ENCODE results near the gene CNTNAP5. TPM values are rescaled to one million over a fixed set of nuclear protein-coding genes. Genes with fewer than 3 reads are reported as not detected.

The CNTNAP5 gene
- total and polyA plus RNA-seq, 2 of the 4 experiments (the other 2 are of a cell fraction) = not detected

- Histone ChIP-seq H4K91ac (ENCODE audit: insufficient read depth, low read depth, low read length) (no peak overlapping the region), H3K4me3 (ENCODE audit: insufficient read depth, low read depth, low read length) (no peak overlapping the region), H2BK5ac (ENCODE audit: low read depth, low read length, poor library complexity, severe bottlenecking) (no peak overlapping the region), H4K8ac (ENCODE audit: low read depth in 2 of 2, low read length in 2 of 2) (no peak overlapping the region), H3K4me1 (ENCODE audit: control insufficient read depth, insufficient read depth, low read length) (no peaks in the 10 kb centered on the region), H3K23ac (ENCODE audit: low read depth, low read length) (no peak overlapping the region), H3K27ac (ENCODE audit: insufficient read depth, low read length) (no peak overlapping the region), H3K14ac (replicated peaks; ENCODE audit: low read depth, low read length) (no peak overlapping the region), H3K56ac (ENCODE audit: extremely low read depth, insufficient read depth, low read length) (no peak overlapping the region), H3K79me1 (ENCODE audit: low read depth in 1 of 2, low read length in 2 of 2) (no peaks in the 10 kb centered on the region), H2BK20ac (ENCODE audit: low read depth, low read length) (no peak overlapping the region), H2AFZ (replicated peaks; ENCODE audit: low read length, poor library complexity) (no peak overlapping the region), H3K36me3 (ENCODE audit: control insufficient read depth, insufficient read depth, low read length) (no peaks in the 10 kb centered on the region), H3K18ac (ENCODE audit: low read depth, low read length) (no peak overlapping the region), H3K4me2 (ENCODE audit: low read depth, low read length) (no peak overlapping the region), H2AK5ac (ENCODE audit: low read depth, low read length) (no peak overlapping the region), H3K27me3 (ENCODE audit: control insufficient read depth, insufficient read depth, low read length) (no peaks in the 10 kb centered on the region), H2AK9ac (replicated peaks; ENCODE audit: low read depth, low read length, poor library complexity) (no peak overlapping the region), H2BK15ac (ENCODE audit: low read depth, low read length) (no peak overlapping the region), H4K5ac (ENCODE audit: low read depth, low read length) (no peak overlapping the region), H2BK120ac (ENCODE audit: low read depth, low read length) (no peak overlapping the region), H3K9ac (ENCODE audit: low read depth, low read length) (no peak overlapping the region), H3K9me1 (ENCODE audit: insufficient read depth, low read length) (no peaks in the 10 kb centered on the region), H3K9me3 (ENCODE audit: control insufficient read depth, insufficient read depth, low read length) (peaks cover 2% of the 10 kb centered on the region; the same call in 1 of the 2 replicates), H3K4ac (ENCODE audit: low read depth, low read length) (no peak overlapping the region), H4K20me1 (ENCODE audit: insufficient read depth, low read length) (no peaks in the 10 kb centered on the region)
- dilution Hi-C loops (cut with HindIII; ENCODE audit: low sequenced_read_pairs, unreplicated experiment) (no loop called here), in situ Hi-C loops (cut with MboI; ENCODE audit: low sequenced_read_pairs) (no loop called here), intact Hi-C loops (cut with micrococcal nuclease) (no loop called here)
- ChIA-PET CTCF (no interaction called here), POLR2A (ENCODE audit: unreplicated experiment) (no interaction called here)
- DNase-seq (no peak), ATAC-seq (ENCODE audit: low read depth) (no peak)
- no TSS peak for BruUV-seq (replicated peaks)
- no CpG with 5 or more reads among the region's 1 CpG for WGBS, 2 experiments (ENCODE audit: extremely low coverage in 2 of 2, insufficient read length in 1 of 2)
- TF ChIP-seq RAD21 (IDR thresholded peaks at IDR 0.05; ENCODE audit: low read length) (no peak), CHD1 (IDR thresholded peaks at IDR 0.05; ENCODE audit: low read depth, low read length) (no peak), MAZ (IDR thresholded peaks at IDR 0.05; ENCODE audit: borderline replicate concordance, low read depth, low read length) (no peak), SMC3 (IDR thresholded peaks at IDR 0.05; ENCODE audit: low read depth, low read length) (no peak), CTCF (conservative IDR thresholded peaks at IDR 0.05; ENCODE audit: low read depth, low read length) (no peak), USF2 (IDR thresholded peaks at IDR 0.05; ENCODE audit: low read depth, low read length) (no peak), MXI1 (IDR thresholded peaks at IDR 0.05; ENCODE audit: borderline replicate concordance, low read depth, low read length) (no peak), ELK1 (IDR thresholded peaks at IDR 0.05; ENCODE audit: borderline replicate concordance, low read depth, low read length) (no peak), CEBPB (IDR thresholded peaks at IDR 0.05; ENCODE audit: low read depth, low read length) (no peak), MAFK (IDR thresholded peaks at IDR 0.05; ENCODE audit: low read depth, low read length) (no peak), NFE2L2 (IDR thresholded peaks at IDR 0.05; ENCODE audit: low read depth, low read length) (no peak), FOS (IDR thresholded peaks at IDR 0.05; ENCODE audit: low read depth, low read length) (no peak), RFX5 (IDR thresholded peaks at IDR 0.05; ENCODE audit: low read depth, low read length) (no peak), POLR2A (IDR thresholded peaks at IDR 0.05; ENCODE audit: low read depth, low read length) (no peak), BHLHE40 (IDR thresholded peaks at IDR 0.05; ENCODE audit: low read depth, low read length) (no peak), RCOR1 (IDR thresholded peaks at IDR 0.05; ENCODE audit: insufficient replicate concordance, low read length) (no peak)
Measured at GRCh38 chr2:124186801-124187200, 161.7 kb downstream of the CNTNAP5 start.

Measured in IMR-90 (cell line).